Measurements from ENCODE around the gene ARF5.

ARF5 gene

GRCh38 chr7:127584648-127585043 is 3.6 kb upstream of the ARF5 start:
- H3K36me3 ChIP-seq: peaks cover 22 to 32% (median 28%) of the 10 kb centered on the region in 3 donors
- H3K4me3 ChIP-seq: peak overlapping the region; percentile 69 to 97
- peak overlapping the region; percentile 87 to 94 for H3K27ac ChIP-seq
- H3K4me1 ChIP-seq: peaks cover 0 to 73% (median 56%) of the 10 kb centered on the region in 4 donors
- intact Hi-C loops (cut with DNase I; ENCODE audit: low total_unique reads): no loop called here
- DNase-seq: no peak
- no peaks in the 10 kb centered on the region for H3K27me3 ChIP-seq
- TF ChIP-seq, protein P1, sequence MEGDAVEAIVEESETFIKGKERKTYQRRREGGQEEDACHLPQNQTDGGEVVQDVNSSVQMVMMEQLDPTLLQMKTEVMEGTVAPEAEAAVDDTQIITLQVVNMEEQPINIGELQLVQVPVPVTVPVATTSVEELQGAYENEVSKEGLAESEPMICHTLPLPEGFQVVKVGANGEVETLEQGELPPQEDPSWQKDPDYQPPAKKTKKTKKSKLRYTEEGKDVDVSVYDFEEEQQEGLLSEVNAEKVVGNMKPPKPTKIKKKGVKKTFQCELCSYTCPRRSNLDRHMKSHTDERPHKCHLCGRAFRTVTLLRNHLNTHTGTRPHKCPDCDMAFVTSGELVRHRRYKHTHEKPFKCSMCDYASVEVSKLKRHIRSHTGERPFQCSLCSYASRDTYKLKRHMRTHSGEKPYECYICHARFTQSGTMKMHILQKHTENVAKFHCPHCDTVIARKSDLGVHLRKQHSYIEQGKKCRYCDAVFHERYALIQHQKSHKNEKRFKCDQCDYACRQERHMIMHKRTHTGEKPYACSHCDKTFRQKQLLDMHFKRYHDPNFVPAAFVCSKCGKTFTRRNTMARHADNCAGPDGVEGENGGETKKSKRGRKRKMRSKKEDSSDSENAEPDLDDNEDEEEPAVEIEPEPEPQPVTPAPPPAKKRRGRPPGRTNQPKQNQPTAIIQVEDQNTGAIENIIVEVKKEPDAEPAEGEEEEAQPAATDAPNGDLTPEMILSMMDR (IDR thresholded peaks at IDR 0.05): no peak
- no peaks in the 10 kb centered on the region for H3K9me3 ChIP-seq

- Histone ChIP-seq H3K36me3 (peaks cover 26 to 34% (median 32%) of the 10 kb centered on the region in 3 donors), H3K9me3 (no peaks in the 10 kb centered on the region), H3K27me3 (no peaks in the 10 kb centered on the region), H3K27ac (peak within 1 kb of the TSS; percentile 87 to 94), H3K4me1 (peaks cover 0 to 75% (median 60%) of the 10 kb centered on the region in 4 donors), H3K4me3 (peak within 1 kb of the TSS; percentile 69 to 97)
- TF ChIP-seq, protein P1 (IDR thresholded peaks at IDR 0.05): no peak
- intact Hi-C loops (cut with DNase I; ENCODE audit: low total_unique reads): no loop called here
- DNase-seq: peak; percentile 90 to 96
Observed at GRCh38 chr7:127585044-127585953, 2.9 kb upstream of the ARF5 start, which contains the start of gene GCC1. Gene GCC1, minus strand, starts transcription at chr7:127585596. Its CDS starts 414 bp downstream, at chr7:127585182.

- intact Hi-C loops (cut with DNase I; ENCODE audit: low total_unique reads): no loop called here
- Histone ChIP-seq H3K27me3 (no peaks in the 10 kb centered on the region), H3K36me3 (peaks cover 29 to 34% (median 33%) of the 10 kb centered on the region in 3 donors), H3K27ac (peak overlapping the region in 1 of 2 donors; percentile 87), H3K9me3 (no peaks in the 10 kb centered on the region), H3K4me3 (no peak overlapping the region), H3K4me1 (peaks cover 0 to 65% (median 54%) of the 10 kb centered on the region in 4 donors)
- TF ChIP-seq, protein P1 (IDR thresholded peaks at IDR 0.05): no peak
- DNase-seq: no peak
Observed at GRCh38 chr7:127586346-127586745, 1.9 kb upstream of the ARF5 start.

GRCh38 chr7:127587663-127588018 is 570 bp upstream of the ARF5 start:
- DNase-seq: no peak
- Histone ChIP-seq H3K4me3 (peak overlapping the region; percentile 97 to 98), H3K36me3 (peaks cover 25 to 34% (median 27%) of the 10 kb centered on the region in 3 donors), H3K27me3 (no peaks in the 10 kb centered on the region), H3K9me3 (no peaks in the 10 kb centered on the region), H3K4me1 (peaks cover 0 to 52% (median 42%) of the 10 kb centered on the region in 4 donors), H3K27ac (peak overlapping the region; percentile 90 to 93)
- intact Hi-C loops (cut with DNase I; ENCODE audit: low total_unique reads): loop anchor here (1.0 to 2.0 kb wide), 2 partner anchors 65 to 195 kb away; partner anchors contain the start of genes SND1 and ZNF800
- TF ChIP-seq, protein P1 (IDR thresholded peaks at IDR 0.05): no peak

DNA sequence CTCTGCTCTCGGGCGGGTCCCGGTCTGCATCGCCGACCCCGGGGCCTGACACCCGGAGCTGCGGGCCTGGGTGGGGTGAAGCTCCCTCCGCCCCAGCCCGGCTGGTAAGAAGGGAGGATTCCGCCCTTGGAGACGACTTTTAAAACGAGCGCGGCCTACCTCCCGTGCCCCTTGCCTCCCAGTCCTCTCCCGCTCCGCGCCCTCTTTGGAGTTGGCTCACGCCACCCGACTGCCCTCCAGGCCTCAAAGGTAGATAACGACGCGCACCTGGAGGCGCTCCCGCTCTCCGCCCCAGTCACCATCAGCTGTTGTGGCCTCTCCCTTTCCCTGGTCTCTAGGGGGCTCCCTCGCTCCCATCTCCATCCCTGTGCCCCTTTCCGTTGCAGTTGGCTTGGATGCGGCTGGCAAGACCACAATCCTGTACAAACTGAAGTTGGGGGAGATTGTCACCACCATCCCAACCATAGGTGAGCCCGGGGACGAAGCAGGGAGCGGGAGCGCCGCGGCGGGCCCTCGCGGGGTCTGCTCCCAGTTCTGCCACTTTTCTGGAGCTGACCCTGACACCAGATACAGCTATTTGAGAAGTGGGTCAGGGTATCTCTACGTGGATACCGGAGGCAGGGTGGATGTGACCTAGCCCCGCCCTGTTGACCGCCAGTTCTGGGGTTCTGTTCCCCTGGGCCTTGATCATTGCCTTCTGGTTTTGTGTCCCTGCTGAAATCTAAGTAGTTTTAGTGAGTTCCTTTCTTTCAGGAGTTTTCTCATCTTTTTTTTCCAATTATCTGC is 679 bp downstream of the ARF5 start:
- intact Hi-C loops (cut with DNase I; ENCODE audit: low total_unique reads): loop anchor here (1.0 to 2.0 kb wide), 2 partner anchors 63 to 196 kb away; partner anchors contain the start of genes SND1 and ZNF800
- peak in 1 of 2 donors; percentile 78 for DNase-seq

More for the DNA sequence above, 679 bp downstream of the ARF5 start:
- H3K27ac ChIP-seq: peak overlapping the region; percentile 90 to 93
- peaks cover 20 to 39% (median 23%) of the 10 kb centered on the region in 3 donors for H3K36me3 ChIP-seq
- H3K27me3 ChIP-seq: no peaks in the 10 kb centered on the region
- TF ChIP-seq, protein P1 (IDR thresholded peaks at IDR 0.05): peak in 1 of 2 experiments; percentile 15
- H3K9me3 ChIP-seq: no peaks in the 10 kb centered on the region
- peaks cover 0 to 40% (median 30%) of the 10 kb centered on the region in 4 donors for H3K4me1 ChIP-seq
- peak overlapping the region; percentile 97 to 98 for H3K4me3 ChIP-seq

All from tibial artery (tissue), 4 donors.